Neuronal stem cell (in vitro differentiated cells): ENCODE data around the gene NBPF3.

ENCODE experiments used
- DNase-seq: peaks from one replicate; pipeline ENCODE4 v3.0.0-alpha.2; 2013; ENCODE audit warnings: low spot score
- H2AFZ ChIP-seq: one replicate; pipeline ENCODE4 v1.6.1; 2013; ENCODE audit warnings: mild to moderate bottlenecking, low read length, inconsistent platforms
- H2AK5ac ChIP-seq: 2 replicates; pipeline ENCODE4 v1.6.1; 2013; ENCODE audit warnings: low read depth, mild to moderate bottlenecking, inconsistent platforms, low read length, moderate library complexity, mixed read lengths
- H2BK120ac ChIP-seq: 2 replicates; pipeline ENCODE4 v1.6.1; 2013; ENCODE audit warnings: low read depth, mild to moderate bottlenecking, inconsistent platforms, low read length, moderate library complexity, mixed read lengths
- H2BK12ac ChIP-seq: one replicate; pipeline ENCODE4 v1.6.1; 2013; ENCODE audit warnings: low read length, inconsistent platforms
- H2BK15ac ChIP-seq: 2 replicates; pipeline ENCODE4 v1.6.1; 2013; ENCODE audit warnings: mild to moderate bottlenecking, low read length, inconsistent platforms, mixed read lengths
- H2BK5ac ChIP-seq: one replicate; pipeline ENCODE4 v1.6.1; 2013; ENCODE audit warnings: inconsistent platforms, mild to moderate bottlenecking, low read length, moderate library complexity
- H3K14ac ChIP-seq: one replicate; pipeline ENCODE4 v1.6.1; 2013; ENCODE audit warnings: low read length, inconsistent platforms
- H3K18ac ChIP-seq: 2 replicates; pipeline ENCODE4 v1.6.1; 2013; ENCODE audit warnings: low read length, inconsistent platforms
- H3K23ac ChIP-seq: 2 replicates; pipeline ENCODE4 v1.6.1; 2013; ENCODE audit warnings: low read depth, mild to moderate bottlenecking, mixed read lengths, low read length, inconsistent platforms; ENCODE audit not compliant: poor library complexity
- H3K27ac ChIP-seq: replicated peaks from 3 replicates; pipeline ENCODE4 v1.5.1; 2013; ENCODE audit warnings: low read length, inconsistent platforms
- H3K27me3 ChIP-seq, 3 experiments: 2 replicates each; pipeline ENCODE4 v1.6.1; 2013; ENCODE audit warnings: low read length in 3 of 3, mild to moderate bottlenecking in 2 of 3, inconsistent platforms in 1 of 3, low read depth in 1 of 3, mixed read lengths in 1 of 3, moderate library complexity in 1 of 3; ENCODE audit not compliant: control insufficient read depth in 3 of 3, insufficient read depth in 3 of 3
- H3K36me3 ChIP-seq, 2 donors: replicated peaks in 1 of 2; 2 replicates each; pipeline ENCODE4 v1.6.1; 2013; ENCODE audit warnings: low read length in 2 of 2; ENCODE audit not compliant: control insufficient read depth in 2 of 2, insufficient read depth in 2 of 2
- H3K4ac ChIP-seq: 2 replicates; pipeline ENCODE4 v1.6.1; 2013; ENCODE audit warnings: inconsistent platforms, mild to moderate bottlenecking, low read length, moderate library complexity
- H3K4me1 ChIP-seq, 2 donors: 1 replicate in 1 of 2; 2 replicates in 1 of 2; pipeline ENCODE4 v1.6.1; 2013; ENCODE audit warnings: low read length in 2 of 2, low read depth in 1 of 2; ENCODE audit not compliant: control insufficient read depth in 2 of 2, insufficient read depth in 1 of 2
- H3K4me2 ChIP-seq: one replicate; pipeline ENCODE4 v1.6.1; 2013; ENCODE audit warnings: mild to moderate bottlenecking, low read length, inconsistent platforms; ENCODE audit not compliant: insufficient read depth, poor library complexity, severe bottlenecking
- H3K4me3 ChIP-seq, 2 donors: 2 replicates each; pipeline ENCODE4 v1.5.1; 2013; ENCODE audit warnings: low read length in 2 of 2, mild to moderate bottlenecking in 2 of 2, inconsistent platforms in 1 of 2, moderate library complexity in 1 of 2
- H3K79me1 ChIP-seq: one replicate; pipeline ENCODE4 v1.6.1; 2013; ENCODE audit warnings: low read depth, mild to moderate bottlenecking, inconsistent platforms, low read length, moderate library complexity
- H3K9ac ChIP-seq: one replicate; pipeline ENCODE4 v1.6.1; 2013; ENCODE audit warnings: mild to moderate bottlenecking, low read depth, low read length, inconsistent platforms; ENCODE audit not compliant: poor library complexity
- H3K9me3 ChIP-seq, 2 donors: replicated peaks in 1 of 2; 2 replicates each; pipeline versions ENCODE3 to v1.6.1; 2013; ENCODE audit warnings: low read length in 2 of 2, mild to moderate bottlenecking in 2 of 2, inconsistent platforms in 1 of 2, low read depth in 1 of 2, mixed read lengths in 1 of 2, moderate library complexity in 1 of 2; ENCODE audit not compliant: control insufficient read depth in 2 of 2, insufficient read depth in 1 of 2
- H4K8ac ChIP-seq: one replicate; pipeline ENCODE4 v1.6.1; 2013; ENCODE audit warnings: low read depth, mild to moderate bottlenecking, inconsistent platforms, low read length, moderate library complexity
- H4K91ac ChIP-seq: one replicate; pipeline ENCODE4 v1.6.1; 2013; ENCODE audit warnings: low read length, low read depth, mild to moderate bottlenecking, inconsistent platforms; ENCODE audit not compliant: poor library complexity
- WGBS, 2 donors: extraction: QIAGEN DNeasy Blood & Tissue Kit; methylation state at CpG; one replicate each; pipeline ENCODE4 v1.1.7; 2013; ENCODE audit warnings: missing lambda C conversion rate in 2 of 2, mixed read lengths in 1 of 2; ENCODE audit not compliant: insufficient read length in 2 of 2, insufficient replicate concordance in 1 of 2; ENCODE audit errors: extremely low coverage in 2 of 2; 5-methylcytosine and 5-hydroxymethylcytosine counted together

NBPF3 gene

GRCh38 chr1:21520899-21521716 is 81.2 kb downstream of the NBPF3 start:
- no peak overlapping the region for H3K4me2 ChIP-seq

GRCh38 chr1:21521717-21522060 is 81.8 kb downstream of the NBPF3 start:
- Histone ChIP-seq H4K8ac (no peak overlapping the region), H3K18ac (no peak overlapping the region), H3K4me1 (peaks cover 9 to 14% of the 10 kb centered on the region in 2 donors), H2BK120ac (no peak overlapping the region), H4K91ac (no peak overlapping the region), H3K36me3 (no peaks in the 10 kb centered on the region), H3K14ac (no peak overlapping the region), H2BK15ac (no peak overlapping the region), H3K9ac (no peak overlapping the region), H2BK12ac (no peak overlapping the region), H3K4ac (no peak overlapping the region), H3K27ac (no peak overlapping the region), H3K4me2 (no peak overlapping the region), H3K79me1 (peaks cover 12% of the 10 kb centered on the region), H3K9me3 (no peaks in the 10 kb centered on the region), H3K4me3 (no peak overlapping the region), H3K23ac (no peak overlapping the region), H3K27me3 (no peaks in the 10 kb centered on the region), H2AFZ (no peak overlapping the region), H2BK5ac (no peak overlapping the region), H2AK5ac (no peak overlapping the region)
- no peak for DNase-seq
- no CpG with 5 or more reads among the region's 4 CpGs for WGBS, 2 donors

More at GRCh38 chr1:21520899-21521716, 81.2 kb downstream of the NBPF3 start:
- no peak overlapping the region for H4K8ac ChIP-seq
- H2BK12ac ChIP-seq: no peak overlapping the region
- no peak overlapping the region for H3K23ac ChIP-seq
- H3K4me3 ChIP-seq: no peak overlapping the region
- DNase-seq: no peak
- no peak overlapping the region for H2AK5ac ChIP-seq
- no peak overlapping the region for H2AFZ ChIP-seq
- H3K9ac ChIP-seq: no peak overlapping the region
- H3K27me3 ChIP-seq: no peaks in the 10 kb centered on the region
- no peak overlapping the region for H3K27ac ChIP-seq
- no peaks in the 10 kb centered on the region for H3K9me3 ChIP-seq
- H3K18ac ChIP-seq: peak overlapping the region; percentile 68
- peaks cover 0 to 1% of the 10 kb centered on the region in 2 donors for H3K36me3 ChIP-seq
- H2BK15ac ChIP-seq: no peak overlapping the region
- H3K4me1 ChIP-seq: peaks cover 9 to 14% of the 10 kb centered on the region in 2 donors
- no CpG with 5 or more reads among the region's 16 CpGs for WGBS, 2 donors
- H3K4ac ChIP-seq: no peak overlapping the region
- peaks cover 12% of the 10 kb centered on the region for H3K79me1 ChIP-seq
- H3K14ac ChIP-seq: no peak overlapping the region
- no peak overlapping the region for H2BK120ac ChIP-seq
- H4K91ac ChIP-seq: no peak overlapping the region
- H2BK5ac ChIP-seq: no peak overlapping the region

GRCh38 chr1:21522525-21523038 is 82.6 kb downstream of the NBPF3 start:
- Histone ChIP-seq H3K27ac (no peak overlapping the region), H4K91ac (no peak overlapping the region), H3K14ac (no peak overlapping the region), H2AFZ (no peak overlapping the region), H3K27me3 (no peaks in the 10 kb centered on the region), H2BK120ac (no peak overlapping the region), H3K36me3 (no peaks in the 10 kb centered on the region), H4K8ac (no peak overlapping the region), H3K9me3 (no peaks in the 10 kb centered on the region), H3K4me3 (no peak overlapping the region), H3K9ac (no peak overlapping the region), H3K4me2 (no peak overlapping the region), H2BK12ac (no peak overlapping the region), H2BK15ac (no peak overlapping the region), H2BK5ac (no peak overlapping the region), H3K18ac (no peak overlapping the region), H3K79me1 (peaks cover 12% of the 10 kb centered on the region), H2AK5ac (no peak overlapping the region), H3K4me1 (peaks cover 9 to 14% of the 10 kb centered on the region in 2 donors), H3K23ac (no peak overlapping the region), H3K4ac (no peak overlapping the region)
- DNase-seq: no peak
- WGBS, 2 donors: no CpG with 5 or more reads among the region's 11 CpGs

GRCh38 chr1:21523297-21523813 is 83.4 kb downstream of the NBPF3 start:
- Histone ChIP-seq H4K8ac (no peak overlapping the region), H3K79me1 (peaks cover 12% of the 10 kb centered on the region), H2BK15ac (no peak overlapping the region), H2BK5ac (no peak overlapping the region), H3K4me2 (no peak overlapping the region), H3K14ac (no peak overlapping the region), H3K18ac (peak overlapping the region; percentile 44), H2AK5ac (no peak overlapping the region), H3K9me3 (no peaks in the 10 kb centered on the region), H4K91ac (no peak overlapping the region), H3K27me3 (no peaks in the 10 kb centered on the region), H3K9ac (no peak overlapping the region), H3K4me3 (no peak overlapping the region), H2AFZ (no peak overlapping the region), H3K23ac (no peak overlapping the region), H3K27ac (no peak overlapping the region), H3K4ac (no peak overlapping the region), H3K4me1 (peaks cover 9 to 14% of the 10 kb centered on the region in 2 donors), H3K36me3 (no peaks in the 10 kb centered on the region), H2BK120ac (no peak overlapping the region), H2BK12ac (no peak overlapping the region)
- no CpG with 5 or more reads among the region's 7 CpGs for WGBS, 2 donors
- no peak for DNase-seq
